K562 (cell line): ENCODE measurements around the gene SPOCD1. TPM values are rescaled to one million over a fixed set of nuclear protein-coding genes. Genes with fewer than 3 reads are reported as not detected.
A peak's percentile ranks its signal among the peaks of the same experiment; 100 is the strongest.

Source experiments
- ATAC-seq: fragments of 200-7000 bp; cut with Tn5 transposase; 3 replicates; pipeline ENCODE4 v1.9.1; 2020; ENCODE audit warnings: moderate library complexity
- BruUV-seq: library from RNA; stranded (reverse); fragments of 400-500 nt; replicated peaks from 2 replicates; lab custom pipeline; 2021; lab: Mats Ljungman, UMichigan
- CTCF ChIA-PET: fragments of 300-600 bp; formaldehyde crosslinking; extraction: SDS; loops from one replicate; lab custom pipeline; 2021; ENCODE audit warnings: low intra/inter-chr PET ratio; lab: Yijun Ruan, JAX
- POLR2A ChIA-PET: fragments of 300-600, 350-650 bp; sonication (Branson Sonifier 250); formaldehyde crosslinking; extraction: SDS; loops from one replicate; lab custom pipeline; 2021; ENCODE audit warnings: antibody characterized with exemption, inconsistent platforms; lab: Yijun Ruan, JAX
- DNase-seq, 4 experiments: peaks; one replicate each; pipeline versions ENCODE4 v3.0.0 to v3.0.0-alpha.2; 2011 to 2018; ENCODE audit warnings: low spot score in 3 of 4, mixed read lengths in 3 of 4; ENCODE audit errors: extremely low read depth in 1 of 4
- FAIRE-seq: peaks from 2 replicates; lab custom pipeline; 2011; peaks lifted over from hg19 to GRCh38; lab: Jason Lieb, UNC
- H2AFZ ChIP-seq: 2 replicates; pipeline ENCODE4 v1.6.0; 2011; ENCODE audit warnings: low read depth, low read length, control low read depth, inconsistent platforms
- H3K27ac ChIP-seq: fragments of 200-600 bp; 3 replicates; pipeline ENCODE4 v1.8.0; 2011; ENCODE audit warnings: low read depth, mild to moderate bottlenecking, control low read depth, inconsistent platforms, low read length, moderate library complexity, mixed read lengths; ENCODE audit errors: extremely low read depth
- H3K27me3 ChIP-seq, 2 experiments: fragments of 300-600 bp in 1 of 2; 2 replicates in 1 of 2; 3 replicates in 1 of 2; pipeline versions ENCODE4 v1.6.0 to v1.8.0; 2011; ENCODE audit warnings: inconsistent platforms in 2 of 2, low read length in 2 of 2, mild to moderate bottlenecking in 1 of 2, mixed read lengths in 1 of 2, moderate library complexity in 1 of 2; ENCODE audit not compliant: control insufficient read depth in 2 of 2, insufficient read depth in 2 of 2
- H3K36me3 ChIP-seq: fragments of 300-600 bp; 3 replicates; pipeline ENCODE4 v1.8.0; 2011; ENCODE audit warnings: mild to moderate bottlenecking, low read length, inconsistent platforms; ENCODE audit not compliant: control insufficient read depth, insufficient read depth
- H3K4me1 ChIP-seq, 2 experiments: fragments of 200-600 bp in 1 of 2; replicated peaks in 1 of 2; 2 replicates in 1 of 2; 3 replicates in 1 of 2; pipeline versions ENCODE4 v1.5.1 to v1.8.0; 2011; ENCODE audit warnings: inconsistent platforms in 2 of 2, low read length in 2 of 2, mild to moderate bottlenecking in 1 of 2, mixed read lengths in 1 of 2, moderate library complexity in 1 of 2; ENCODE audit not compliant: control insufficient read depth in 2 of 2, insufficient read depth in 2 of 2
- H3K4me2 ChIP-seq: 2 replicates; pipeline ENCODE4 v1.6.1; 2011; ENCODE audit warnings: low read length, control low read depth, inconsistent platforms, mixed read lengths; ENCODE audit not compliant: insufficient read depth
- H3K4me3 ChIP-seq: fragments of 200-600 bp; sonication (generic), shearing (Covaris generic); 2 replicates; pipeline ENCODE4 v1.5.1; 2016; ENCODE audit warnings: control low read depth, inconsistent platforms
- H3K79me2 ChIP-seq: fragments of 200-600 bp; 3 replicates; pipeline ENCODE4 v1.8.0; 2011; ENCODE audit warnings: low read length, inconsistent platforms; ENCODE audit not compliant: control insufficient read depth, insufficient read depth
- H3K9ac ChIP-seq, 2 experiments: 2 replicates each; pipeline versions ENCODE4 v1.6.0 to v1.6.1; 2011; ENCODE audit warnings: low read depth in 2 of 2, low read length in 2 of 2, control low read depth in 1 of 2, inconsistent platforms in 1 of 2, mild to moderate bottlenecking in 1 of 2, mixed read lengths in 1 of 2; ENCODE audit not compliant: insufficient read depth in 1 of 2
- H3K9me1 ChIP-seq: one replicate; pipeline ENCODE4 v1.6.0; 2011; ENCODE audit warnings: inconsistent platforms, mild to moderate bottlenecking, low read length, moderate library complexity; ENCODE audit not compliant: control insufficient read depth, insufficient read depth
- H3K9me3 ChIP-seq: replicated peaks from 2 replicates; pipeline ENCODE4 v1.5.1; 2011; ENCODE audit warnings: low read depth, low read length, inconsistent platforms; ENCODE audit not compliant: control insufficient read depth, insufficient read depth
- H4K20me1 ChIP-seq: replicated peaks from 2 replicates; pipeline ENCODE4 v1.6.1; 2011; ENCODE audit warnings: low read length, inconsistent platforms, mixed read lengths; ENCODE audit not compliant: control insufficient read depth, insufficient read depth
- HDAC2 ChIP-seq: fragments of 450-650 bp; IDR thresholded peaks from 2 replicates; pipeline ENCODE4 v1.6.1; 2016; ENCODE audit warnings: mild to moderate bottlenecking
- HNRNPL ChIP-seq: fragments of 200-400 bp; formaldehyde crosslinking; IDR thresholded peaks from 2 replicates; pipeline ENCODE4 v1.6.1; 2017; ENCODE audit warnings: low read depth, mild to moderate bottlenecking, low read length
- HOXB6 ChIP-seq: fragments of 250-450 bp; sonication (Bioruptor Pico); IDR thresholded peaks from 2 replicates; pipeline ENCODE4 v1.5.1; 2022; ENCODE audit warnings: mild to moderate bottlenecking, borderline replicate concordance
- RCOR1 ChIP-seq, 2 experiments: IDR thresholded peaks; 2 replicates each; pipeline ENCODE4 v1.6.1; 2012; ENCODE audit warnings: low read depth in 2 of 2, low read length in 2 of 2, borderline replicate concordance in 1 of 2, improper control_type of control experiment in 1 of 2
- TCF3 ChIP-seq: sonication (generic); formaldehyde crosslinking; IDR thresholded peaks from 2 replicates; pipeline ENCODE4 v1.4.0; 2020; ENCODE audit warnings: mild to moderate bottlenecking, missing genetic modification reagents
- ZFPM2 ChIP-seq: fragments of 250-450 bp; sonication (Bioruptor Pico); IDR thresholded peaks from 2 replicates; pipeline ENCODE4 v1.5.1; 2022; ENCODE audit warnings: mild to moderate bottlenecking
- ZNF518B ChIP-seq: fragments of 250-450 bp; sonication (Bioruptor Pico); IDR thresholded peaks from 2 replicates; pipeline ENCODE4 v1.5.0; 2021; ENCODE audit warnings: mild to moderate bottlenecking, moderate library complexity
- WGBS: fragments of 100-300 bp; shearing (Covaris generic); methylation state at CpG from one replicate; pipeline ENCODE4 v1.1.6; 2016; ENCODE audit warnings: low coverage, mixed read lengths; ENCODE audit not compliant: insufficient coverage; ENCODE audit errors: missing lambda C conversion rate; 5-methylcytosine and 5-hydroxymethylcytosine counted together
- in situ Hi-C: fragments of 300-500 bp; cut with MboI; formaldehyde crosslinking; loops from 4 replicates; pipeline ENCODE4 v1.15.0; 2018; ENCODE audit warnings: inconsistent platforms, mixed read lengths
- intact Hi-C: fragments of 100-400 bp; cut with micrococcal nuclease; formaldehyde crosslinking; loops from 2 replicates; pipeline ENCODE4 v1.14.2; 2022
- polyA plus RNA-seq, 8 experiments: library from polyadenylated mRNA; depleted of rRNA in 4 of 8; stranded (reverse) in 5 of 8; unstranded in 3 of 8; fragments of >200 nt; fragmentation: Nextera tagmentation in 2 of 8; fragmentation: Illumina TruSeq in 1 of 8; extraction: Ambion mirVana in 2 of 8; extraction: Trizol in 1 of 8; gene quantifications; 2 replicates each; pipeline versions ENCODE4 v1.2.1 to v1.2.3, GENCODE V29; 2011 to 2014; ENCODE audit warnings: inconsistent platforms in 1 of 8, missing spikeins in 1 of 8
- total RNA-seq, 7 experiments: library from RNA; depleted of rRNA in 6 of 7; stranded (reverse); fragments of >200 nt in 6 of 7; fragmentation: Illumina TruSeq in 2 of 7; extraction: Trizol in 2 of 7; gene quantifications; 2 replicates each; pipeline versions ENCODE4 v1.2.1 to v1.2.3, GENCODE V29; 2011 to 2021; ENCODE audit warnings: low replicate concordance in 1 of 7

SPOCD1 gene
- total and polyA plus RNA-seq, 9 of the 15 experiments (the other 6 are each of a cell fraction or from before 2014, with no cell fraction given) = 0.03 to 0.71 (median 0.26) TPM; not detected in 1

- no peak overlapping the region for H3K4me3 ChIP-seq
- H2AFZ ChIP-seq = no peak overlapping the region
- FAIRE-seq (no peak), DNase-seq (no peak), ATAC-seq (no peak)
- no peaks in the 10 kb centered on the region for H3K9me3 ChIP-seq
- H3K27me3 ChIP-seq = peaks cover 13 to 40% of the 10 kb centered on the region in 2 experiments; a peak in 4 of 5 replicates
- 15% methylated on average over 3 of the region's 3 CpGs for WGBS
- peaks cover 3% of the 10 kb centered on the region; the same call in 1 of the 2 replicates for H4K20me1 ChIP-seq
- in situ Hi-C loops (no loop called here), intact Hi-C loops (no loop called here)
- ChIA-PET POLR2A (interaction anchor here (0.6 to 3.5 kb wide), 6 partner anchors 8 to 299 kb away, joined by 3 to 9 read pairs (median 3); no protein-coding TSS in a partner anchor), CTCF (no interaction called here)
- no peaks in the 10 kb centered on the region for H3K9me1 ChIP-seq
- no peak overlapping the region for H3K27ac ChIP-seq
- H3K4me1 ChIP-seq = peaks cover 13 to 28% of the 10 kb centered on the region in 2 experiments
- no peak overlapping the region for H3K9ac ChIP-seq
- no peaks in the 10 kb centered on the region for H3K36me3 ChIP-seq
- no peaks in the 10 kb centered on the region for H3K79me2 ChIP-seq
- BruUV-seq = no TSS peak
- no peak overlapping the region for H3K4me2 ChIP-seq
- TF ChIP-seq HDAC2 = no peak
- no peak for TF ChIP-seq HNRNPL
- TF ChIP-seq HOXB6 (CRISPR knock-in tag) = no peak
- TF ChIP-seq ZFPM2 (CRISPR knock-in tag) = no peak
- no peak for TF ChIP-seq ZNF518B (CRISPR knock-in tag)
- 0 out of 2 replicates have a peak, but pooled peaks have one; percentile 14 for TF ChIP-seq TCF3 (CRISPR knock-in tag)
- 0 out of 4 replicates have a peak, but pooled peaks of 1 of the 2 experiments have one; percentile 28 for TF ChIP-seq RCOR1 (IDR thresholded peaks at IDR 0.05; ENCODE audit: borderline replicate concordance in 1 of 2, low read depth in 2 of 2, low read length in 2 of 2)
These were observed 39.3 kb downstream of the SPOCD1 start for GRCh38 chr1:31776516-31776915.
